GM18951 (cell line): ENCODE measurements around the gene TMEM169.
"Not testable (repeated sequence)": the region's sequence is repeated elsewhere in the genome, so short reads cannot be mapped to it uniquely, and the experiment has no call there.

Experiments
- POLR2A ChIP-seq: IDR thresholded peaks from 4 replicates; pipeline ENCODE4 v1.6.1; 2011; ENCODE audit warnings: mild to moderate bottlenecking; ENCODE audit not compliant: insufficient read length, insufficient read depth; ENCODE audit errors: extremely low read depth
- in situ Hi-C: fragments of 300-500 bp; cut with MboI; formaldehyde crosslinking; loops from one replicate; pipeline ENCODE4 v1.12.0; 2022; ENCODE audit warnings: low sequenced_read_pairs, mixed read lengths, inconsistent platforms; ENCODE audit not compliant: unreplicated experiment

The TMEM169 gene

GRCh38 chr2:216075510-216076485 is 5.9 kb upstream of the TMEM169 start:
- TF ChIP-seq POLR2A = no peak
- in situ Hi-C loops = no loop called here

DNA sequence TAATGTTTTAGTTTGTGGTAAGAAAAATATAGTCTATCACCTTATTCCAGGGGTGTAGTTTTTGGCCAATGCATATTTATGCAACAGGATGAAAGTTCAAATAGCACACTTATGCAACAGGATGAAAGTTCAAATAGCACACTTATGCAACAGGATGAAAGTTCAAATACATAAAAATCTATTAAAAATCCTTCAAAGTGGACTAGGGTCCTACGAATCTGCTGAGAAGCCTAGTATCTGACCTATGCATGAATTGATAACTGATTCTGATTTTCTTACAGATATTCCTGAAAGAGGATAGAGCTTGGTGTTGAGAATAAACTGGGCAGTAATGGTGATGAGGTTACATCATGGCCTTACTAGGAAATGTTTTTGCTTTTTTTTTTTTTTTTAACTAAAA is 2.9 kb upstream of the TMEM169 start:
- in situ Hi-C loops = no loop called here

GRCh38 chr2:216080048-216080447 is 1.7 kb upstream of the TMEM169 start:
- in situ Hi-C loops = not testable (repeated sequence)

More for the DNA sequence above, 2.9 kb upstream of the TMEM169 start:
- TF ChIP-seq POLR2A = no peak

- in situ Hi-C loops = no loop called here
- TF ChIP-seq POLR2A = no peak
Measured at GRCh38 chr2:216081012-216081411, 707 bp upstream of the TMEM169 start.

- no peak for TF ChIP-seq POLR2A
- in situ Hi-C loops = no loop called here
Measured at GRCh38 chr2:216082117-216082711, 495 bp downstream of the TMEM169 start.

DNA sequence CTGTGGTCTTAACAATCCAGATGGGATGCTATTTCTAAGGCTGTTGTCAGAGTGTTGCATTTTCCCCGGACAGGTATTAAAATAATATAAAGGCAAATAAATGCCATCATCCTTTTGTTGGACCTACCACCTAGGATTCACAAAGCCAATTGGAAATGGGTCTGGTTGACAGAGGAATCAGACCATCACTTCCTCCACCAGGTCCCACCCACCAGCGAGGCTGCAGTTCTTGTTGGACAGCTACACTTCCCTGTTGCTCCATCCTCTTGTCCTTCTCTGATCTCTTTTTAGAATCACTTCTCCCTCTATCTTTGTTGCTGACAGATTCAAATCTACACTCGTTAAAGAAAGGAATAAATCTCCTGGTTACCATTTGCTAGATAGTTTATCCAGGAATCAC is 1.1 kb downstream of the TMEM169 start:
- in situ Hi-C loops = no loop called here

GRCh38 chr2:216083464-216084281 is 2.0 kb downstream of the TMEM169 start:
- no peak for TF ChIP-seq POLR2A
- in situ Hi-C loops = no loop called here

More for the DNA sequence above, 1.1 kb downstream of the TMEM169 start:
- TF ChIP-seq POLR2A = no peak

GRCh38 chr2:216084547-216084946 is 2.8 kb downstream of the TMEM169 start:
- TF ChIP-seq POLR2A = no peak
- in situ Hi-C loops = no loop called here

DNA sequence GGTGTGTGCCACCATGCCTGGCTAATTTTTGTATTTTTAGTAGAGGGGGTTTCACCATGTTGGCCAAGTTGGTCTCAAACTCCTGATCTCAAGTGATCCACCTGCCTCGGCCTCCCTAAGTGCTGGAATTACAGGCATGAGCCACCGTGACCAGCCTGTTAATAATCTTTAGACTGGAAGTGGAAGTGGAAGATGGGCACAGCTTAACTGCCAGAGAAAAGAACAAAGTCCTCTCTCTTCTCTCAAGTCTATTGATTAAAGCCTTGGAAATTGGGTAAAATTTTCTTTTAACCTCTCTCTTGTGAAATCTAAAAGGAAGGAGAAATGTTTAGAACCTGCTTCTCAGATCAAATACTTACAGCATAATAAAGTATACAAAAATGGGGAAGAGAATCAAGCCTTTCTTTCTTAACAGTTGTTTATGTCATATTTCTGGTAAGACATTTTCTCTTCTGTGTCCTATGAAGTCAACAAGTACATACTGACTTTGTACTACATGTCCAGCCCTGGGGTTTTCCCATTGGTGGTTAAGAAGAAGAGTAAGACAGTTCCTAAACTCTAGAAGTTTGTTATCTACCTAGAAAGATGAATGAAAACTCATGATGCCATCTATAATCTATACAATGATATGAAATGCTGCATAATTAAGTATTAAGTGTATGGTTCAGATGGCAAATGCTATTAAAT is 4.6 kb downstream of the TMEM169 start:
- no peak for TF ChIP-seq POLR2A
- in situ Hi-C loops = no loop called here

GRCh38 chr2:216090369-216090786 is 8.7 kb downstream of the TMEM169 start:
- in situ Hi-C loops = no loop called here
- TF ChIP-seq POLR2A = no peak

DNA sequence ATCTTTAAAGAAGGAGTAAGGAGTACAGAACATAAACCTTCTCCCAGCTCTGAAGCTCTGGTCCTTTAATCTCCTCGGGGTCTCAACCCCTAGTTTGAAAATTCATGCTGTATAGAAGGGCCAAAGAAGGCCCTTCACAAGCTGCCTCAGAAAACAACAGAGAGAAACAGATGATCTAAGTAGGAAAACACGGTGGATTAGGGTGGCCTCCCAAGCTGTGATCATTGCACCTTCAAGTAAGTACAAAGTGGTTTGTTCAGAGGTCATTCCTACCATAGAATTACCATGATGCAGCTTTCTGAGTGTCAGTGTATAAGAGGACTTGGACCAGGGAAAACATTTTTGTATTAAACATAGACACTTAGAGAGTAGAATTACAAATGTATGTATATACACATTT is 10.9 kb downstream of the TMEM169 start:
- TF ChIP-seq POLR2A = no peak
- in situ Hi-C loops = no loop called here

DNA sequence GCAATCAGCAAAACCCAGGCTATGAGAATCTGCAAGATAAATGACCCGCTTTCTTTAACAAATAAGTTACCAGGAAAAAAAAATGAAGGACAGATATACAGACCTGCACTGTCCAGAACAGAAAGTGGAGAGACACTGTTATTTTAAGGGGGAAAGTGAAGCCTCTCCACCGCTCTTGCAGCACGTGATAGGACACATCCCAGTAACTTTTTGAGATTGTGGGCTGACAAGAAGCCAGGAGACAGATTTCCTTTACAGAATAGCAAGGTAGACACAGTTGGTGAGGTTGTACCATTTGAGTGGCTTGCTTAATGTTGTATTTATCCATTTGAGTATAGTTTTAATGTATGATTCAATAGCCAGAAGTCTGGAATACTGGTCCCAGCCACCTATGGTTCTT is 13.0 kb downstream of the TMEM169 start:
- in situ Hi-C loops = no loop called here
- no peak for TF ChIP-seq POLR2A
